Measurements from ENCODE around the gene CBLL1.

Gene CBLL1

DNA sequence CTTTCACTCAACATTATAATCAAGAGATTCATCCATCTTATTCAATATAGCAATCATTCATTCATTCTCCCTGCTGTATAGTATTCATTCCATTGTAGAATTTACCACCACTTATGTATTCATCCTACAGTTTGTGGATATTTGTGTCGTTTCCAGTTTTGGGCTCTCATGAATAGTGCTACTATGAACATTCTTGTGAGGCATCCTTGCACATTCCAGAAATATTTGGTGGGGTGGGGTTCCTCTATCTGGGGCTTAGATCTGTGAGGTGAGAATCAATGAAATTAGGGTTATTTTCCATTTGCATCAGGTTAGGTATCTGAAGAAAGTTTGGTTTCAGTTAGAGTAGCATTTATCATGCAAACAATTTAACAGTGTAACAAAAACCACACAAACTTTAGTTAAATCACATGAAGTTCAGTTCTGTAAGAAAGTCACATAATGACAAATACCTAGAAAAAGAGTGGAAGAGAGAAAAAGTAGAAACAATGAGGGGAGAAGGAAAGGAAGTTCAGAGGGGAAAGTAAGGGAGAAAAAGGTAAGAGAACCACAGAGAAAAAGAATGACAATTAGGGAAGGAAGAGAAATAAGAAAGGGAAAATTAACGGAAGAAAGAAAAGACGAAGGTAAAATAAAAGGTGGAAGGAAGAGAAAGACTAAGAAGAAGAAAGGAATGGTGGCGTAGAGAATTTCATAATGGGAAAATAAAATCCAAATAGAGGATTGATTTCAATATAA lies 25.3 kb upstream of the CBLL1 start:
- no peak overlapping the region for H3K4me3 ChIP-seq (ENCODE audit: control insufficient read depth, low read depth, low read length)
- DNase-seq (ENCODE audit: low read depth): no peak
- TF ChIP-seq, protein P1, sequence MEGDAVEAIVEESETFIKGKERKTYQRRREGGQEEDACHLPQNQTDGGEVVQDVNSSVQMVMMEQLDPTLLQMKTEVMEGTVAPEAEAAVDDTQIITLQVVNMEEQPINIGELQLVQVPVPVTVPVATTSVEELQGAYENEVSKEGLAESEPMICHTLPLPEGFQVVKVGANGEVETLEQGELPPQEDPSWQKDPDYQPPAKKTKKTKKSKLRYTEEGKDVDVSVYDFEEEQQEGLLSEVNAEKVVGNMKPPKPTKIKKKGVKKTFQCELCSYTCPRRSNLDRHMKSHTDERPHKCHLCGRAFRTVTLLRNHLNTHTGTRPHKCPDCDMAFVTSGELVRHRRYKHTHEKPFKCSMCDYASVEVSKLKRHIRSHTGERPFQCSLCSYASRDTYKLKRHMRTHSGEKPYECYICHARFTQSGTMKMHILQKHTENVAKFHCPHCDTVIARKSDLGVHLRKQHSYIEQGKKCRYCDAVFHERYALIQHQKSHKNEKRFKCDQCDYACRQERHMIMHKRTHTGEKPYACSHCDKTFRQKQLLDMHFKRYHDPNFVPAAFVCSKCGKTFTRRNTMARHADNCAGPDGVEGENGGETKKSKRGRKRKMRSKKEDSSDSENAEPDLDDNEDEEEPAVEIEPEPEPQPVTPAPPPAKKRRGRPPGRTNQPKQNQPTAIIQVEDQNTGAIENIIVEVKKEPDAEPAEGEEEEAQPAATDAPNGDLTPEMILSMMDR (IDR thresholded peaks at IDR 0.05; ENCODE audit: control insufficient read depth, insufficient read depth, low read depth, low read length, missing control alignments): no peak

DNA sequence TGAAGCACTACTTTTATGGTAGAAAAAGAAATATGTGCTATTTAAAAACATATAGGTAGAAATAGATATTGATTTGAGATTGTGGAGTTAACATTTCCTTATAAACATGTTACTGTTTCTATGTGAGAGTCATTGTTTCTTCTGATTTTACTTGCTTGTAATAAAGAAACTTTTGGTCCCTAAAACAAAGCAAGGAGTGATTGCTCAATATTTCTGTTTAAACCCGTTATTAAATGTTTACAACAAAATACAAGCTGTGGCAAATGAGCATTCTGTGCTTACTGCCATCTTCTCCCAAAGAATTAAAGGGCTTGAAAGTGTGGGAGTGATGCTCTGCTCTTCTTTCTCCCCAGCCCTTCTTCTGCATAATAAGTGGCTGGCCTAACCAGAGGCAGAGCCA lies 22.7 kb upstream of the CBLL1 start:
- TF ChIP-seq, protein P1 (IDR thresholded peaks at IDR 0.05; ENCODE audit: control insufficient read depth, insufficient read depth, low read depth, low read length, missing control alignments): no peak
- no peak for DNase-seq (ENCODE audit: low read depth)
- no peak overlapping the region for H3K4me3 ChIP-seq (ENCODE audit: control insufficient read depth, low read depth, low read length)

DNA sequence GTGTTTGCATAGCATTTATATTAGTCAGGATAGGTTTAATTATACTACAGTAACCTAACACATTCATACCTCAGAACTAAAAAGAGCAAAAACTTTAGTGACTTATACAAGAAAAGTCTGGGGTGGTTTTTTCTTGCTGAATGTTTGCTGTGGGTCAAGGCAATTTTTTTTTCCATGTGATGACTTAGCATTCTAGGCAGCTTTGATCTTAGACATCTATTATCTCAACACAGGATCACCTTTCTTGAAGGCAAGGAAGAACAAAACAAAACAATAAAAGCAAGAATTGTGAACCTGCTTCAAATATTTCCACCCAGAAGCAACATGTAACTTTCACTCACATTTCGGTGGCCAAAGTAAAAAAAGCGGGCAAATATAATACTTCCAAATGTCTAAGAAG lies 20.7 kb upstream of the CBLL1 start:
- TF ChIP-seq, protein P1 (IDR thresholded peaks at IDR 0.05; ENCODE audit: control insufficient read depth, insufficient read depth, low read depth, low read length, missing control alignments): no peak
- DNase-seq (ENCODE audit: low read depth): no peak

DNA sequence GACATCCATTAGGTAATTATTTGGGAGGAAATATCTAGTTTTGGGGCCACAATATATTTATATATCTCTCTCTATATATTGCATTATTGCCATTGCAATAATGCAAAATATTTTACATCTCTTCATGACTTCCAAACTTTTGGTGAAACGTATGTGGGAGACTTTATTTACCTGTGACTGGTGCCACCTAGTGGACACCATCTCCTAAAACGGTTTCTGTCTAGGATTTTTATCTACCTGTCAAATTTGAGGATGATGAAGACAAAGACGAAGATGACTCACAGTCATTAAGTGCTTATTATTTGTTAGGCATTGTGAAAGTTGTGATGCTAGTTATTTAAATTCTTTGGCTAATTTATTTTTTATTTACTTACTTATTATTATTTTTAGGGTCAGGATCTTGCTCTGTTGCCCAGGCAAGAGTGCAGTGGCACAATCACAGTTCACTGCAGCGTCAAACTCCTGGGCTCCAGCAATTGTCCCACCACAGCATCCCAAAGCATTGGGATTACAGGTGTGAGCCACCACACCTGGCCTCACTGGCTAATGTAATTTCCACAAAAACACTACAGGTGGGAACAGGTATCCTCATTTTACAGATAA lies 18.7 kb upstream of the CBLL1 start:
- H3K4me3 ChIP-seq (ENCODE audit: control insufficient read depth, low read depth, low read length): no peak overlapping the region
- peak; percentile 24 for DNase-seq (ENCODE audit: low read depth)
- TF ChIP-seq, protein P1 (IDR thresholded peaks at IDR 0.05; ENCODE audit: control insufficient read depth, insufficient read depth, low read depth, low read length, missing control alignments): peak; percentile 42

More for the DNA sequence above, 20.7 kb upstream of the CBLL1 start:
- no peak overlapping the region for H3K4me3 ChIP-seq (ENCODE audit: control insufficient read depth, low read depth, low read length)

DNA sequence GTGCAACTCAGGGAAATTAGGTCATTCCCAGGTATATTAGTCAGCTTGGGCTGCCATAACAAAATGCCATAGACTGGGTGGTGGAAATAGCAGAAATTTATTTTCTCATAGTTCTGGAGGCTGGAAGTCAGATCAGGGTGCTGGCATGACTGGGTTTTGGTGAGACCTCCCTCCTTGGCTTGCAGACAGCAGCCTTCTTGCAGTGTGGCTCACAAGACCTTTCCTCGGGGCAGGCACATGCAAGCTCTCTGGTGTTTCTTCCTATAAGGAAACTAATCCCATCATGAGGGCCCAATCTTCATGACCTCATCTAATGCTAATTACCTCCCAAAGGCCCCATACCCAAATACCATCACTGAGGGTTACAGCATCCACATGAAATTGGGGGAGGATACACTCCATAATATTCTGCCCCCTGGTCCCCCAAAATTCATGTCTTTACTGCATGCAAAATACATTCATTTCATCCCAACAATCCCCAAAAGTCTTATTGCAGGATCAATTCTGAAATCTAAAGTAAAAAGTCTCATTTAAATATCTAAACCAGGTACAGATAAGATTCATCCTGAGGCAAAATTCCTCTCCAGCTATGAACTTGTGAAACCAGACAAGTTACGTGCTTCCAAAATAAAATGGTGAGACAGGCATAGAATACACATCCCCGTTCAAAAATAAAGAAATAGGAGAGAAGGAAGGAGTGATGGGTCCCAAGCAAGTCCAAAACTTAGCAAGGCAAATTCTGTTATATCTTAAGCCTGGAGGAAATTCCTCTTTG lies 17.4 kb upstream of the CBLL1 start:
- no peak overlapping the region for H3K4me3 ChIP-seq (ENCODE audit: control insufficient read depth, low read depth, low read length)
- no peak for DNase-seq (ENCODE audit: low read depth)
- TF ChIP-seq, protein P1 (IDR thresholded peaks at IDR 0.05; ENCODE audit: control insufficient read depth, insufficient read depth, low read depth, low read length, missing control alignments): no peak

DNA sequence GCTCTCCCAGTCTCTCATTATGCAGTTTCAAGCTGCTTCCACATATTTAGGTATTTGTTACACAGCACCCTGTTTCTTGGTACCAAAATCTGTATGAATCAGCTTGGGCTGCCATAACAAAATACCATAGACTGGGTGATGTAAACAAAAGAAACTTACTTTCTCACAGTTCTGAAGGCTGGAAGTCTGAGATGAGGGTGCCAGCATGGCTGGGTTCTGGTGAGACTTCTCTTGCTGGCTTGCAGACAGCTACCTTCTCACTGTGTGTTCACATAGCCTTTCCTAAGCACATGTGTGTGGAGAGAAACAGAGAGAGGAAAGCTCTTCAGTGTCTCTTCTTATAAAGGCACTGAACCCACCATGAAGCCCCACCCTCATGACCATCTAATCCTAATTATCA lies 15.7 kb upstream of the CBLL1 start:
- TF ChIP-seq, protein P1 (IDR thresholded peaks at IDR 0.05; ENCODE audit: control insufficient read depth, insufficient read depth, low read depth, low read length, missing control alignments): no peak
- no peak for DNase-seq (ENCODE audit: low read depth)
- H3K4me3 ChIP-seq (ENCODE audit: control insufficient read depth, low read depth, low read length): no peak overlapping the region

All from AG09309 (cell line).